NCI-H526 (cell line): Measurements from ENCODE around the gene APOBR.
A peak's percentile ranks its signal among the peaks of the same experiment; 100 is the strongest.
"Not testable (repeated sequence)": the region's sequence is repeated elsewhere in the genome, so short reads cannot be mapped to it uniquely, and the experiment has no call there.

Experiments used
- DNase-seq, 2 experiments: peaks; one replicate each; lab custom pipeline; 2025; lab: John Stamatoyannopoulos, UW

Gene APOBR

DNA sequence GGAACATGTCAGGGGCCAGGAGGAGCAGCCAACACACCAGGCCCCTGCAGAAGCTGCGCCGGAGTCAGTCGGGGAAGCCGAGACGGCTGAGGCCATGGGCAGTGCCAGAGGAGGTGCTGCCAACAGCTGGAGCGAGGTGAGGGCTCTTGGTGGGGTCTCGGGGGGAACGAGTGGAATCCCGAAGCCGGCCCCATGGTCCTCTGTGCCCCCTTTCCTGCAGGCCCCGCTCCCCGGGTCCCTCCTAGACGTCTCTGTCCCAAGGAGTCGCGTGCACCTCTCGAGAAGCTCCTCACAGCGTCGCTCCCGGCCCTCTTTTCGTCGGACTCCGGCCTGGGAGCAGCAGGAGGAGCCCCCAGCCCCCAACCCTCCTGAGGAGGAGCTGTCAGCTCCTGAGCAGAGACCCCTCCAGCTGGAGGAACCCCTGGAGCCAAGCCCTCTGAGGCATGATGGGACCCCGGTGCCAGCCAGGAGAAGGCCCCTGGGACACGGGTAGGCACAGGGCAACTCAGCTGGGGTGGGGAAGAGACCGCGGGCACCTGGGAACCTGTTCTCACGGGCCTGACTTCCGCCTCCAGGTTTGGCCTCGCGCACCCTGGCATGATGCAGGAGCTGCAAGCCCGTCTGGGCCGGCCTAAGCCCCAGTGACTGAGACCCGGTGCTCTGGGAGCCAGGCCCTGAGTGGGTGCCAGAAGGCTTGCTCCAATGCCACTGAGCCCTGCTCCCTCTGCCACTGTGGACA lies 3.6 kb downstream of the APOBR start:
- no peak for DNase-seq

DNA sequence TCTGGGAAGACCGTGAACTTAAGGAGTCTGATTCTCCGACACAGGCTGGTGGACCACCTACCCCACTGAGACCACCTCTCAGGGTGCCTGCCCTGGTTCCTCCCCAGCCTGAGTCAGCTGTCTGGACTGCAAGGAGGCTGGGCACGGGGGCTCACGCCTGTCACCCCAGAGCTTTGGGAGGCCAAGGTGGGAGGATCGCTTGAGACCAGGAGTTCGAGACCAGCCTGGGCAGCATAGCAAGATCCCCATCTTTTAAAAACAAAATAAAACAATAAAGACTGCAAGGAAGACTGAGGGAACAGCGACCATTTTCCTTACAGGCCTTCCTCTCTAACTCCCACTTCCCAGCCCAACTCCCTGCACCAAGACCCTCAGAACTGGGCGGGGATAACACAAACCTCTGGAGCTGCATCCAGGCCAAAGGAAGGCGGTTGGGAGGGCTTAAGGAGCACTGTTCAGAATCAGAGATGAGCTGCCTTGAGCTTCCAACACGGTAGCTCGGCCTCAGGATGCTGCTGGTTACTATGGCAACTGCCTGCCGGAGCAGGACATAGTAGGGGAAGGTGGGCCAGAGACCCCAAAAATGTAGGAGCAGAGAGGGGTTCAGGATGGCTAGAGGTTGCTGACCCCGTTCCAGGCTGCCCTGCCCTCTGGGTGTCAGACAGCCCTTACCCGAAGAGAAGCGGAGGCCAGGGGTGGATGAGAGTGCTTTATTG lies 4.4 kb downstream of the APOBR start:
- DNase-seq = no peak

DNA sequence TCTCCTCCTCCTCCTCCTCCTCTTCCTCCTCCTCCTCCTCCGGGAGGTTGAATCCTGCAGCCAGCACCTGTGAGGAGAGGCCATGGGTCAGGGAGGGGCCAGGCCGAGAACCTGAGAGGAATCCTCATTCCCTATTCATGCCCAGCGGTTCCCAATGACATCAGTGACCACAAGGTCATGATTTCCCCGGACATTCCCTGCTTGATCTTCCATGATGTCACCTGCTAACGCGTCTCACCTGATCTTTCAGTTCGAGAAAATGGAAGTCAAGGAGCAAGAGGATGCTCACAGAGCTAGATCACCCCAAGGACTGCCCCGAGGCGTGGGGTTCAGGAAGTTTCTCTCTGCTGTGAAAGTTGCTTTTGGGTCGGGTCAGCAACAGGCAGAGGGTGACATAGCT lies 5.4 kb downstream of the APOBR start:
- DNase-seq = no peak

GRCh38 chr16:28500476-28501180 lies 6.2 kb downstream of the APOBR start:
- not testable (repeated sequence) for DNase-seq

GRCh38 chr16:28501258-28502232 lies 7.1 kb downstream of the APOBR start:
- no peak for DNase-seq

DNA sequence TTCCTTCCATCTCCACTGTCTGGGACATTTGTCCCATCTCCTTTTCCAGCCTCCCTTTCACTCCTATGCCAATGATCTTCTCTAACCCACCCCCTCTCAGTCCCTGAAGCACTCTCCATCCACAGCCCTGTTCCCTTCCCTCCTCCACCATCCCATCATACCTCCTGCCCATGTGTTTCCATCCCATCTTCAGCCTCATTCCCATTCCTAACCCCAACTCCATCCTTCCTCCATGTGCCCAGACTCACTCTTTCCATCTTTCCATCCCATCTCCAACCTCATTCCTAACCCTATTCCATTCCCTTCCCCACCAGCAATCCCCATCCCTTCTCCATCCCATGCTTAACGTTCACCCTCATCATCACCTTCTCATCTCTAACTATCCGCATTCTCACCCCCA lies 7.8 kb downstream of the APOBR start:
- DNase-seq = no peak

- DNase-seq = no peak
These were observed 9.2 kb downstream of the APOBR start for GRCh38 chr16:28503470-28504259.

GRCh38 chr16:28504707-28505404 lies 10.4 kb downstream of the APOBR start:
- DNase-seq = peak; percentile 51 to 82

GRCh38 chr16:28505489-28506137 lies 11.2 kb downstream of the APOBR start:
- DNase-seq = no peak

DNA sequence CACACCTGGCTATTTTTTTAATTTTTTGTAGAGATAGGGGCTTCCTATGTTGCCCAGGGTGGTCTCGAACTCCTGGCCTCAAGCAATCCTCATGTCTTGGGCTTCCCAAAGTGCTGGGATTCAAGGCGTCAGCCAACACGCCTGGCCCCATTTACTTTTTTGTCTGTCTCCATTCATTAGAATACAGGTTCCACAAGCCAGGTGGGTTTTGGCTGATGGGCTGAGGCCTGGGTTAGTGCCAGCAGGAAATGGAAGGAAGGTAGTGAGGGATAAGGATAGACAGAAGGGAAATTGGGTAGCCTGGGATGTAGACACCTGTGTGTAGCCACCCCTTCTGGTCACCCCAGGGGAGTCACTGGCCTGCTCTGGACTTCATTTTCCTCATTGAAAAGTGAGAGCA lies 16.6 kb downstream of the APOBR start:
- DNase-seq = no peak

DNA sequence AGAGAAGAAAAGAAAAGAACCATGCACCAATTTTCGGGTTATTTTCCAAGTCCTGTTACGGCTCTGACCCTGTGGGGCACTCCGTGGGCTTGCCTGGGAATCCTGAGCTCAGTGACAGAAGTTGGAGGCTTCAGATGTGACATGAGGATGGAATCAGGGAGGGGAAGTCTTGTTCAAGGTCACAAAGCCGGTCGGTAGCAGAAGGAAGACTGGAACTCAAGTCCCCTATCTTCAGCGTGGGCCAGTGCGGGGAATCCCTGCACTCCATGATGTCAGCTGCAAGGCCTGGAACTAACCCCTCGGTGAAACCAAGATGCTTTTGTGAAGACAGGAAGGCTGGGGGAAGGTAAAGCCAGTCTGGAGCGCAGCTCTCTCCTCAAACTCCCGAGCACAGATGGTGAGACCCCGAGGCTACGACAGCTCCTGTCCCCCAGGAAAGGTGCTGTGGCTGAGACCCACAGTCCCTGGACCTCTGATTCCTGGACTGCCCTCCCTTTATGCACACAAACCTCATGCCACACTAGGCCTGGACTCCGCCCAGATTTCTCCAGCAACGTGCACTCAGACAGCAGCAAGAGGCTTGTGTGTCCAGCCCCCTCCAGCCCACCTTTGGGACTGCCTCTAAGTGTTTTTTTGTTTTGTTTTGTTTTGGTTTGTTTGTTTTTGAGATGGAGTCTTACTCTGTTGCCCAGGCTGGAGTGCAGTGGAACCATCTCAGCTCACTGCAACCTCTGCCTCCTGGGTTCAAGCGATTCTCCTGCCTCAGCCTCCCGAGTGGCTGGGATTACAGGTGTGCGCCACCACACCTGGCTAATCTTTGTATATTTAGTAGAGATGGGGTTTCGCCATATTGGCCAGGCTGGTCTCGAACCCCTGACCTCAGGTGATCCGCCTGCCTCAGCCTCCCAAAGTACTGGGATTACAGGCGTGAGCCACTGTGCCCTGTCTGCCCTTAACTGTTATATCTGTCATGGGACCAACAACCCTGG lies 17.7 kb downstream of the APOBR start:
- DNase-seq = no peak

- no peak for DNase-seq
These were observed 19.2 kb downstream of the APOBR start for GRCh38 chr16:28513484-28514181.

DNA sequence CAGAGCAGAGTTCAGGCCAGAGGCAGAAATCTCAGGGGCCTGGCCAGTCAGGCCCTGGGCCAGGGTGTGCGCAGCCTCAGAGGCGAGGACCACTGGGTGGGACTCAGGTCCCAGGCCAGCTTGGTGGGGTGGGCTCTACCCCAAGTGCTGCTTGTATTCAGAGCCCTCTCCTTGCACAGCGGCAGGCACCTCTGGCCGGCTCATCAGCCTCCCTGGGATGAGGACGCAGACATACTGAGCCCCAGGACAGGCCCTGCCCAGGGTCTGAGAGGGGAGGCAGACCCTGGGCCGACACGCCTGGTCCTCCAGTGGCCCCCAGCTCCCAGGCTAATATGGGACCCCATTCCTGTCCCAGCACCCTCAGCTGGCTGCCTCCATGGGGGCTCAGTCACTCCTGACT lies 19.8 kb downstream of the APOBR start:
- DNase-seq = no peak

DNA sequence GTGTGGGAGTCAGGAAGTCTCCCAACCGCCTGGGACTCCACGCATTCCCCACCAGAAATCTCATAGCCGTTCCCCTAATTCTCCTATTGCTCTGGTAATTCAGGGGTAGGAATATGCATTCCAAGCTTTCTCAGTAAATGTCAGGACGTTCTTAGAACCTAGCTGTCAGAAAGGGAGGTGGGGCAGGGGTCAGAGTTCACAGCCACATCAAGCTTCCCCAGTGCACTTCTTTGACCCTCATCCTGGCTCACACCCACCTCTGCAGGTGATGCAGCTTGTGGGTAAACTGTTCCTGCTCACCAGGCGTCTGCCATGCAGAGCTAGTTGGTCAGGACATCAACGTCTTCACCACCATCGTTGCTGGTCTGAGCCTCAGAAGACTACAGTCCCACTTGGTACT lies 26.2 kb downstream of the APOBR start:
- no peak for DNase-seq

- no peak for DNase-seq
These were observed 27.0 kb downstream of the APOBR start for GRCh38 chr16:28521436-28521835.

GRCh38 chr16:28522792-28523191 lies 28.3 kb downstream of the APOBR start:
- DNase-seq = no peak

DNA sequence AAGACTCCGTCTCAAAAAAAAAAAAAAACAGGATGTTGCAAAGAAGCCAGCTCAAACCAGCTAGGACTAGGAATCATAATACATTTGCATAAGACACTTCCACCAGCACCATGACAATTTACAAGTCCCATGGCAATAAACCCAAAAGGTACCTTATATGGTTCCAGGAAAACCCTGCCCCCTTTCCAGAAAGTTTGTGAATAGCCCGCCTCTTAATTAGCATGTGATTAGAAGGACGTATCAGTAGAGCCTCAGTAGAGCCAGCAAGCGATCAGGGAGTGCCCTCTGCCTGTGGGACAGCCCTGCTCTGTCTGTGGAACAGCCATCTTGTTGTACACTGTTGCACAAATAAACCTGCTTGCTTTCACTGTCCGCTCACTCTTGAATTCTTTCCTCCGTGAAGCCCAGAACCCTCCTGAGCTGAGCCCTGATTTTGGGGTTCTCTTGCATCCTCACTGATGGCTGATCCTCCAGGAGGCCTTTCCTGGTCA lies 30.3 kb downstream of the APOBR start:
- DNase-seq = peak; percentile 87 to 89
